ENCODE data around the gene PAWR.

PAWR gene

GRCh38 chr12:79691511-79692248 is 916 bp upstream of the PAWR start:
- TF ChIP-seq ZC3H10 (CRISPR knock-in tag; IDR thresholded peaks at IDR 0.05) (no peak), TOX (CRISPR knock-in tag; IDR thresholded peaks at IDR 0.05; ENCODE audit: borderline replicate concordance) (no peak), PATZ1 (CRISPR knock-in tag; IDR thresholded peaks at IDR 0.05; ENCODE audit: borderline replicate concordance) (no peak), ZNF565 (CRISPR knock-in tag; conservative IDR thresholded peaks at IDR 0.05; ENCODE audit: low read depth) (no peak), TCF4 (CRISPR knock-in tag; IDR thresholded peaks at IDR 0.05; ENCODE audit: borderline replicate concordance) (no peak)
- ATAC-seq = peak; percentile 54

- ATAC-seq = no peak; the same call in 2 of the 3 replicates
- TF ChIP-seq GLIS3 (CRISPR knock-in tag; IDR thresholded peaks at IDR 0.05) = no peak
- no peak for TF ChIP-seq ZNF8 (CRISPR knock-in tag; IDR thresholded peaks at IDR 0.05)
- no peak for TF ChIP-seq CSDC2 (CRISPR knock-in tag; IDR thresholded peaks at IDR 0.05)
- no peak for TF ChIP-seq ARNTL (CRISPR knock-in tag; IDR thresholded peaks at IDR 0.05; ENCODE audit: borderline replicate concordance, low read depth)
- TF ChIP-seq ZFP3 (CRISPR knock-in tag; IDR thresholded peaks at IDR 0.05) = no peak
- TF ChIP-seq TCF4 (CRISPR knock-in tag; IDR thresholded peaks at IDR 0.05; ENCODE audit: borderline replicate concordance) = no peak
- TF ChIP-seq RARB (CRISPR knock-in tag; IDR thresholded peaks at IDR 0.05) = no peak
- no peak for TF ChIP-seq SNAI2 (CRISPR knock-in tag; IDR thresholded peaks at IDR 0.05)
- TF ChIP-seq ZNF70 (CRISPR knock-in tag; IDR thresholded peaks at IDR 0.05) = no peak
- no peak for TF ChIP-seq CSRNP3 (CRISPR knock-in tag; IDR thresholded peaks at IDR 0.05)
- TF ChIP-seq TOX (CRISPR knock-in tag; IDR thresholded peaks at IDR 0.05; ENCODE audit: borderline replicate concordance) = no peak
- TF ChIP-seq ZFP30 (CRISPR knock-in tag; IDR thresholded peaks at IDR 0.05) = no peak
- TF ChIP-seq CREB5 (CRISPR knock-in tag; IDR thresholded peaks at IDR 0.05; ENCODE audit: low read depth) = no peak
- TF ChIP-seq POU6F1 (CRISPR knock-in tag; IDR thresholded peaks at IDR 0.05; ENCODE audit: borderline replicate concordance, low read depth) = no peak
- TF ChIP-seq ZNF565 (CRISPR knock-in tag; conservative IDR thresholded peaks at IDR 0.05; ENCODE audit: low read depth) = no peak
Measured at GRCh38 chr12:79690142-79690637, 574 bp downstream of the PAWR start.

- ATAC-seq = no peak
- TF ChIP-seq GLIS3 (CRISPR knock-in tag; IDR thresholded peaks at IDR 0.05) (no peak), PATZ1 (CRISPR knock-in tag; IDR thresholded peaks at IDR 0.05; ENCODE audit: borderline replicate concordance) (no peak), ZFP3 (CRISPR knock-in tag; IDR thresholded peaks at IDR 0.05) (no peak), BACH2 (CRISPR knock-in tag; IDR thresholded peaks at IDR 0.05; ENCODE audit: borderline replicate concordance) (no peak), ZNF8 (CRISPR knock-in tag; IDR thresholded peaks at IDR 0.05) (no peak), ZC3H10 (CRISPR knock-in tag; IDR thresholded peaks at IDR 0.05) (no peak), TOX (CRISPR knock-in tag; IDR thresholded peaks at IDR 0.05; ENCODE audit: borderline replicate concordance) (no peak), ARNTL (CRISPR knock-in tag; IDR thresholded peaks at IDR 0.05; ENCODE audit: borderline replicate concordance, low read depth) (no peak), TCF4 (CRISPR knock-in tag; IDR thresholded peaks at IDR 0.05; ENCODE audit: borderline replicate concordance) (no peak), SNAI2 (CRISPR knock-in tag; IDR thresholded peaks at IDR 0.05) (no peak), OSR1 (CRISPR knock-in tag; IDR thresholded peaks at IDR 0.05) (no peak)
Measured at GRCh38 chr12:79689477-79690141, 1.2 kb downstream of the PAWR start.
